ENCODE results near the gene FMN1. TPM values are rescaled to one million over a fixed set of nuclear protein-coding genes. Genes with fewer than 3 reads are reported as not detected.

FMN1 gene
- total and polyA plus RNA-seq, 2 experiments from 2014 or later, result 0.53 to 1.8 TPM

DNA sequence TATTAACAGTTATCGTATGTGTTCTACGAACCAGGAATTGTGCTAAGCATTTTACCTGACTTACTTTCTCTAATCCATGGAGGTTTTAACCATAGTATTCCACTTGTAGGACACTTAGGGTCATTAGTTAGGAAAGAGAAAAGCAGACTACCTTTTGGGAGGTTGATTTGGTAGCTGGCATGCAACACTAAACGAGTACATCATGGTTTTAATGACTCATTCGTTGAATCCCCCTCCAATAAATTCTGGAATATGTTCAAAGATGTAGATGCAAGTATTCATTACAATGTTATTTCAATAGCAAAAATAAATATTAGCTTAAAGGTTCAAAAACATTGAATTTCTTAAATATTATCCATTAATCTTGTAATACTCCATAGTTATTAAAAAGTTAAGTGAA, 162.5 kb downstream of the FMN1 start:
- no peak for DNase-seq (ENCODE audit: low read depth in 1 of 2, low spot score in 1 of 2)
- Histone ChIP-seq H3K4me3 (no peak overlapping the region), H3K27ac (no peak overlapping the region), H3K4me1 (ENCODE audit: low read depth) (peaks cover 13% of the 10 kb centered on the region), H3K9me3 (ENCODE audit: low read depth) (no peaks in the 10 kb centered on the region), H3K27me3 (no peaks in the 10 kb centered on the region), H3K36me3 (no peaks in the 10 kb centered on the region)
- TF ChIP-seq, protein P1, sequence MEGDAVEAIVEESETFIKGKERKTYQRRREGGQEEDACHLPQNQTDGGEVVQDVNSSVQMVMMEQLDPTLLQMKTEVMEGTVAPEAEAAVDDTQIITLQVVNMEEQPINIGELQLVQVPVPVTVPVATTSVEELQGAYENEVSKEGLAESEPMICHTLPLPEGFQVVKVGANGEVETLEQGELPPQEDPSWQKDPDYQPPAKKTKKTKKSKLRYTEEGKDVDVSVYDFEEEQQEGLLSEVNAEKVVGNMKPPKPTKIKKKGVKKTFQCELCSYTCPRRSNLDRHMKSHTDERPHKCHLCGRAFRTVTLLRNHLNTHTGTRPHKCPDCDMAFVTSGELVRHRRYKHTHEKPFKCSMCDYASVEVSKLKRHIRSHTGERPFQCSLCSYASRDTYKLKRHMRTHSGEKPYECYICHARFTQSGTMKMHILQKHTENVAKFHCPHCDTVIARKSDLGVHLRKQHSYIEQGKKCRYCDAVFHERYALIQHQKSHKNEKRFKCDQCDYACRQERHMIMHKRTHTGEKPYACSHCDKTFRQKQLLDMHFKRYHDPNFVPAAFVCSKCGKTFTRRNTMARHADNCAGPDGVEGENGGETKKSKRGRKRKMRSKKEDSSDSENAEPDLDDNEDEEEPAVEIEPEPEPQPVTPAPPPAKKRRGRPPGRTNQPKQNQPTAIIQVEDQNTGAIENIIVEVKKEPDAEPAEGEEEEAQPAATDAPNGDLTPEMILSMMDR (IDR thresholded peaks at IDR 0.05; ENCODE audit: low read depth, low read length), result no peak

GRCh38 chr15:33031324-33031821, 163.1 kb downstream of the FMN1 start:
- DNase-seq (ENCODE audit: low read depth in 1 of 2, low spot score in 1 of 2), result no peak
- H3K27ac ChIP-seq, result no peak overlapping the region
- TF ChIP-seq, protein P1 (IDR thresholded peaks at IDR 0.05; ENCODE audit: low read depth, low read length), result no peak

GRCh38 chr15:33030315-33030714, 164.2 kb downstream of the FMN1 start:
- Histone ChIP-seq H3K4me3 (no peak overlapping the region), H3K9me3 (ENCODE audit: low read depth) (no peaks in the 10 kb centered on the region)
- no peak for DNase-seq (ENCODE audit: low read depth in 1 of 2, low spot score in 1 of 2)

More at GRCh38 chr15:33031324-33031821, 163.1 kb downstream of the FMN1 start:
- no peak overlapping the region for H3K4me3 ChIP-seq
- H3K27me3 ChIP-seq, result no peaks in the 10 kb centered on the region
- peaks cover 20% of the 10 kb centered on the region for H3K4me1 ChIP-seq (ENCODE audit: low read depth)
- H3K9me3 ChIP-seq (ENCODE audit: low read depth), result no peaks in the 10 kb centered on the region
- H3K36me3 ChIP-seq, result no peaks in the 10 kb centered on the region

DNA sequence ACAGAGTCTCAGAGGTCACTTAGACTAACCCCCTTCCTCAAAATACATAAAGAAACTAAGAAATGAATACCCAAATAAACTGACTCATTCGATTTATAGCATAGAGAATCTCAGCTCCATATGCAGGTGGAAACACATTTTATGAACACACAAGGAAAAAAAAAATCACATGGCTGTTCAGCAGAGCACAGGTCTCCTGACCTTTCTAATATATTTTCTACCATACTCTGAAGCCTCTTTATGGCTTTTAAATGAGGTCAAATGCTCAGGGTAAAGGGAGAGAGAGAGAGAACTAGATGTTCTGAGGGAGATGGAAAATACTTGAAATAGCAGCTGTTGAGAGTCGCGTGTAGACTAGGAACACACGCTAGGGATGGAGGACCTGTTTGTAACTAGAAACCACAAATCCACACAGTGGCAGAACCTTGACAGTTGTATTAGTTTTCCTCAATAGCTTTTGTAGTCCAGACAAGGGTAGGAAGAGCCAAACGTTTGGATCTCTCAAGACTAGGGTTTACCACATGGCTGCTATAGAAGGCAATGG, 165.3 kb downstream of the FMN1 start:
- DNase-seq (ENCODE audit: low read depth in 1 of 2, low spot score in 1 of 2), result no peak
- Histone ChIP-seq H3K27me3 (no peaks in the 10 kb centered on the region), H3K9me3 (ENCODE audit: low read depth) (no peaks in the 10 kb centered on the region), H3K27ac (no peak overlapping the region), H3K4me1 (ENCODE audit: low read depth) (peaks cover 31% of the 10 kb centered on the region), H3K36me3 (no peaks in the 10 kb centered on the region), H3K4me3 (no peak overlapping the region)
- TF ChIP-seq, protein P1 (IDR thresholded peaks at IDR 0.05; ENCODE audit: low read depth, low read length), result no peak

More at GRCh38 chr15:33030315-33030714, 164.2 kb downstream of the FMN1 start:
- Histone ChIP-seq H3K4me1 (ENCODE audit: low read depth) (peaks cover 31% of the 10 kb centered on the region), H3K27ac (no peak overlapping the region), H3K27me3 (no peaks in the 10 kb centered on the region), H3K36me3 (no peaks in the 10 kb centered on the region)
- TF ChIP-seq, protein P1 (IDR thresholded peaks at IDR 0.05; ENCODE audit: low read depth, low read length), result no peak

DNA sequence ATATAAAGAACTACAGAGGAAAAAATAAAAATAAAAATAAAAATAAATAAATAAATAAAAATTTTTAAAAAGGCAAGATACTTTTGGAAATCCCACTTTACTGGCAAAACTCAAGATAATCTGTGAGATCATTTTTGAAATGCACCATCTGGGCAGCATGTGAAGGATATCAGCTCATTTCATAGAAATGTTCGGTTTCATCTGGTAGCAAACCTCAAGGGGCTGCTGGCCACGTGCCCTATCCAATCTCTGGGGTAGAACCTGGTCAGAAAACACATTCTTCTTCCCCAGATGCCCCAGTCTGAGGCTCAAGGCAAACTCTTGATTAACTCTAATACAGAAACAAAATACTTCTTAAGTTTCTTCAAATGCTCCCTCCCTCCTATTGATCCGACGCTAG, 166.0 kb downstream of the FMN1 start:
- Histone ChIP-seq H3K4me3 (no peak overlapping the region), H3K27me3 (no peaks in the 10 kb centered on the region), H3K36me3 (no peaks in the 10 kb centered on the region), H3K27ac (no peak overlapping the region), H3K4me1 (ENCODE audit: low read depth) (peaks cover 31% of the 10 kb centered on the region), H3K9me3 (ENCODE audit: low read depth) (no peaks in the 10 kb centered on the region)
- DNase-seq (ENCODE audit: low read depth in 1 of 2, low spot score in 1 of 2), result no peak
- TF ChIP-seq, protein P1 (IDR thresholded peaks at IDR 0.05; ENCODE audit: low read depth, low read length), result no peak

Measured in cardiac muscle cell (in vitro differentiated cells and primary cell).